Bronchial epithelial cell (primary cell): ENCODE results near the gene PGM1. TPM values are rescaled to one million over a fixed set of nuclear protein-coding genes. Genes with fewer than 3 reads are reported as not detected.

Experiments
- DNase-seq: peaks from one replicate; pipeline ENCODE4 v3.0.0-alpha.2; 2010; ENCODE audit warnings: low read depth
- FAIRE-seq: peaks from 2 replicates; lab custom pipeline; 2011; peaks lifted over from hg19 to GRCh38; lab: Jason Lieb, UNC
- H3K27me3 ChIP-seq: 2 replicates; pipeline ENCODE4 v1.5.1; 2011; ENCODE audit warnings: low read length; ENCODE audit not compliant: control insufficient read depth, insufficient read depth
- H3K36me3 ChIP-seq: 2 replicates; pipeline ENCODE4 v1.5.1; 2011; ENCODE audit warnings: low read length; ENCODE audit not compliant: control insufficient read depth, insufficient read depth
- H3K4me3 ChIP-seq: 2 replicates; pipeline ENCODE4 v1.5.1; 2011; ENCODE audit warnings: mild to moderate bottlenecking, low read depth, low read length, control low read depth
- total RNA-seq: library from RNA; depleted of rRNA; stranded (reverse); fragments of >200 nt; gene quantifications from 2 replicates; pipeline ENCODE4 v1.2.1, GENCODE V29; 2014
- TF ChIP-seq, protein P1 (sequence below): IDR thresholded peaks from 2 replicates; pipeline ENCODE4 v1.5.1; 2011; ENCODE audit warnings: mild to moderate bottlenecking, moderate library complexity, low read length, control low read depth, inconsistent platforms; ENCODE audit not compliant: insufficient read depth, severe bottlenecking

Gene PGM1
- total RNA-seq, 1 donor from 2014 or later, result 69.2 TPM

DNA sequence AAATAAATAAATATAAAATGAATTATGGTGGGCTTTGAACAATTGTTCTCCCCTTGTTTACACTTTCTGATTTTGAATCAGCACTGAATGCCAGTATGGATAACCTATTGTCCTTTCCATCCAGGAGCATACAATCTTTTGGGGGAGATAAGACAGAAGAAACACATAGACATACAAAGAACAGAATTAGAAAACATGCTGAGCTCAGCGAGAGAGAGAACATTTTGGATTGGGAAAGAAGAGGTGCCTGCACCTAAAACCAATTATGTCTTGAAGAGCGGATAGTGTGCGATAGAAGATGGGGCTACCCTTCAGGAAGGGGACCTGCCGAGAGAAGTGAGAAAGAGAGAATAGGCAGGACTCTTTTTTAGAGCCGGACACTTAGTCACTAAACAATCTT lies 6.6 kb downstream of the PGM1 start:
- Histone ChIP-seq H3K36me3 (no peaks in the 10 kb centered on the region), H3K4me3 (no peak overlapping the region), H3K27me3 (no peaks in the 10 kb centered on the region)
- DNase-seq (no peak), FAIRE-seq (no peak)
- TF ChIP-seq, protein P1, sequence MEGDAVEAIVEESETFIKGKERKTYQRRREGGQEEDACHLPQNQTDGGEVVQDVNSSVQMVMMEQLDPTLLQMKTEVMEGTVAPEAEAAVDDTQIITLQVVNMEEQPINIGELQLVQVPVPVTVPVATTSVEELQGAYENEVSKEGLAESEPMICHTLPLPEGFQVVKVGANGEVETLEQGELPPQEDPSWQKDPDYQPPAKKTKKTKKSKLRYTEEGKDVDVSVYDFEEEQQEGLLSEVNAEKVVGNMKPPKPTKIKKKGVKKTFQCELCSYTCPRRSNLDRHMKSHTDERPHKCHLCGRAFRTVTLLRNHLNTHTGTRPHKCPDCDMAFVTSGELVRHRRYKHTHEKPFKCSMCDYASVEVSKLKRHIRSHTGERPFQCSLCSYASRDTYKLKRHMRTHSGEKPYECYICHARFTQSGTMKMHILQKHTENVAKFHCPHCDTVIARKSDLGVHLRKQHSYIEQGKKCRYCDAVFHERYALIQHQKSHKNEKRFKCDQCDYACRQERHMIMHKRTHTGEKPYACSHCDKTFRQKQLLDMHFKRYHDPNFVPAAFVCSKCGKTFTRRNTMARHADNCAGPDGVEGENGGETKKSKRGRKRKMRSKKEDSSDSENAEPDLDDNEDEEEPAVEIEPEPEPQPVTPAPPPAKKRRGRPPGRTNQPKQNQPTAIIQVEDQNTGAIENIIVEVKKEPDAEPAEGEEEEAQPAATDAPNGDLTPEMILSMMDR, result no peak

DNA sequence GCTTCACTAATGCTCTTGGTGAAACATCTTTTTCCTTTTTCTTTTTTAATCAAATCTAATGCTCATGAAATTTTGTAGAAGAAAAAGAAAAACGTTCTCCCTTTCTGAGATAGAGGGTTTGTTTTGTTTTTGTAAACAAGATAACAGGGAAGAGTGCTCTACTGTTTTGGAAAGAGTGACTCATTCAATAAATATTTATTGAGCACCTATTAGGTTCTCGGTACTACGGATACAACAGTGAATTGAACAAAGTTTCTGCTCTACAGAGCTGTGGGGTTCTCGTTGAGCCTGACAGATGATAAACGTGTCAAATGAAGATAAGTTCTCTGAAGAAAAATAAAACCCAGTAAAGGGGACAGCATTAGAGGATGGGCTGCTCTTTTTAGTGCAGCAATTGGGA lies 7.0 kb downstream of the PGM1 start:
- TF ChIP-seq, protein P1, result no peak
- Histone ChIP-seq H3K4me3 (no peak overlapping the region), H3K27me3 (no peaks in the 10 kb centered on the region), H3K36me3 (no peaks in the 10 kb centered on the region)
- FAIRE-seq (no peak), DNase-seq (no peak)

DNA sequence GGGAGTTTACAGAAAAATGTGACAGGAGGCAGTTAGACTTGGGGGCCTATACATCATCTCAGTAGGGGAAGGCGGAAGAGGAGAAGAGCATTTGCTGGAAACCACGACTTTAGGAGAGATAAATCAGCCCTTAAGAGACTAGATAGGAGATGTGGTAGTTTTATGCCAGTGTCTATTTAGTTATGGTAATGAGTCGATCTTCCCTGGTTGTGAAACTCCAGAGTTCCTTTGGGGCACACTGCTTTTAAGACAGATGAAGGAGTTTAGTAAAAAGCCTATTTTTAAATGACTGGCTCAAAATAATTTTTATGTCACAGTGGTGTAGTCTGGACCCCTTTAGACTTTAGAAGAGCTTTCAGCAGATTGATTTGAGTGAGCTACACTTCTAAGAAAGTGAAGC lies 7.8 kb downstream of the PGM1 start:
- TF ChIP-seq, protein P1, result no peak
- Histone ChIP-seq H3K27me3 (no peaks in the 10 kb centered on the region), H3K36me3 (no peaks in the 10 kb centered on the region), H3K4me3 (no peak overlapping the region)
- DNase-seq (no peak), FAIRE-seq (no peak)

DNA sequence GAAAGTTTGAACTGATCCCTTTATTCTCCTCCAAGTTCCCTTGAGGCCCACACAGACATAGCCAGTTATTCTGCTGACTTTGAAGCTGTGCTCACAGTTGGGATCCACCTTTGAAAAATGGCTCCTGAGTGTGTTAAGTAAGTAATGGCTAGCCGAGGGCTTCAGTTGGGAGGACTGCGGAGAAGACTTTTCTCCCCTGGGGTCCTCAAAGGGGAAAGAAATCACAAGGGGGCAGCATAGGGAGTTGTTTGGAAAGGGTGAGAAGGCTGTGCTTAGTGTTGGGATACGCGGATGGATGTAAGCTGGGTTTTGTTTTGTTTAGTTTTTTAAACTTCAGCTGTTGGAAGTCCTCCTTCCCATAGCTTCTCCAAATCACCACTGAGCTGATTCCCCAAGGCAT lies 8.3 kb downstream of the PGM1 start:
- FAIRE-seq, result no peak
- no peak for DNase-seq
- H3K27me3 ChIP-seq, result no peaks in the 10 kb centered on the region
- TF ChIP-seq, protein P1, result no peak
- no peak overlapping the region for H3K4me3 ChIP-seq
- H3K36me3 ChIP-seq, result no peaks in the 10 kb centered on the region

DNA sequence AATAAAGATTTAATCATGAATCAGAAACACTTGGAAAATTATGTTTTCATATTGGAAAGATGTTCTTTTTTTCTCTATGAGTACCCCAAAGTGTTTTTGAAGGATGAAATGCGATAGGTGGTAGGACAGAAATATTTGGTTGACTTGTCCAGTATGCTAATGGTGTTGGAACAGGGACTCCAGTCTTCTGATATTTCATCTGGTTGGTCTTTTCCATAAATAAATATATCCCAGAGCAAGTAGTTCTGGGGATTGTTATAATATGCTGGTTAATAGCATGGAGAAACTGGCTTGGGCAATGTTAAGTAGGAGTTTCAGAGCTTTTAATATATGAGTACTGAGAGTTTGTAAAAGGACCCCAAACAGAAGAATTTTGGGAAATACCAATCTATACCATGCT lies 8.7 kb downstream of the PGM1 start:
- no peaks in the 10 kb centered on the region for H3K27me3 ChIP-seq
- TF ChIP-seq, protein P1, result no peak
- no peaks in the 10 kb centered on the region for H3K36me3 ChIP-seq
- no peak for DNase-seq
- H3K4me3 ChIP-seq, result no peak overlapping the region
- no peak for FAIRE-seq

DNA sequence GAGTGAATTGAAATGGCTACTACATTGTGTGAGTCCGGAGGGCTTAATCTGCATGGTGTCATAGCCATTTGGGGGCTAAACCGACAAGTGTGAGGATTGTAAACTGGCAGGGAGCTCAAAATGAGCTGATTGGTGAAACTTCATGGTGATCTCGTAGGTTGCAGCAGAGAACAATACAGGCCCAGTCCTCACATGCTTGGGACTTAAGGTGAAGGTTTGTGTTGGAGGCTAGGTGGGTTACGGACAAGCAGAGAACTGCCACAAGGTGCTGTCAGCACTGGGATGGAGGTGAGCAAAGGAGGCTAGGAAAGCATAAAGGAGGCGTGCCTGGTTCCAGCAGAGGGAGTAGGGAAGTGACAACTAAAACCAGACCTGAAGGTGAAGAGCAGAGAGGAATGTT lies 9.4 kb downstream of the PGM1 start:
- Histone ChIP-seq H3K27me3 (no peaks in the 10 kb centered on the region), H3K36me3 (no peaks in the 10 kb centered on the region), H3K4me3 (no peak overlapping the region)
- TF ChIP-seq, protein P1, result no peak
- DNase-seq, result no peak
- FAIRE-seq, result no peak
